Renal pelvis (tissue), 4 donors: ENCODE measurements around the gene VSIR. TPM values are rescaled to one million over a fixed set of nuclear protein-coding genes. Genes with fewer than 3 reads are reported as not detected.

Source experiments
- DNase-seq: peaks from one replicate; pipeline ENCODE4 v3.0.0-alpha.2; 2013
- polyA plus RNA-seq, 3 donors: library from polyadenylated mRNA; unstranded; fragments of 120-200 nt; gene quantifications; one replicate each; pipeline ENCODE4 v1.2.1, GENCODE V29; 2013; ENCODE audit not compliant: insufficient read length in 3 of 3

Gene VSIR
- polyA plus RNA-seq, 3 donors: 8.4 to 10.5 (median 8.6) TPM

DNA sequence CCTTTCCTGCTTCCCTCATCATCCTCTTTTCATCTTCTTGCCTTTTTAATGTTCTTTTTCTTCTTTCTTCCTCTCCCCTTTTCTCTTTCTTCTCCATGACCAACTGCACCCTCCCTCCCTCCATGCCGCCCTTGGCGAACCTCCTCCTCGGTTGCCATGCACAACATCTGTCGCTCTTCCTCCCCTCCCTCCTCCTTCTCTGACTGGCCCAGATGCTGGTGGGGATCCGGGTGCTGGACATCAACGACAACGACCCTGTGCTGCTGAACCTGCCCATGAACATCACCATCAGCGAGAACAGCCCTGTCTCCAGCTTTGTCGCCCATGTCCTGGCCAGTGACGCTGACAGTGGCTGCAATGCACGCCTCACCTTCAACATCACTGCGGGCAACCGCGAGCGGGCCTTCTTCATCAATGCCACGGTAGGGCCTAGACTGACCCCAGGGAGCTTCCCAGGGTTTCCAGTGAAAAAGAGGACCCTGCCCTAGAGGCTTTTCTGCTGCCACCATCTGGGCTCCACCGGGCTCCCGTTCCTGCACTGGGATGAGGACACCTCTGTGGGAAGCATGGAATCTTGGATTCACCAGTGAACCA is 11.5 kb upstream of the VSIR start:
- no peak for DNase-seq

DNA sequence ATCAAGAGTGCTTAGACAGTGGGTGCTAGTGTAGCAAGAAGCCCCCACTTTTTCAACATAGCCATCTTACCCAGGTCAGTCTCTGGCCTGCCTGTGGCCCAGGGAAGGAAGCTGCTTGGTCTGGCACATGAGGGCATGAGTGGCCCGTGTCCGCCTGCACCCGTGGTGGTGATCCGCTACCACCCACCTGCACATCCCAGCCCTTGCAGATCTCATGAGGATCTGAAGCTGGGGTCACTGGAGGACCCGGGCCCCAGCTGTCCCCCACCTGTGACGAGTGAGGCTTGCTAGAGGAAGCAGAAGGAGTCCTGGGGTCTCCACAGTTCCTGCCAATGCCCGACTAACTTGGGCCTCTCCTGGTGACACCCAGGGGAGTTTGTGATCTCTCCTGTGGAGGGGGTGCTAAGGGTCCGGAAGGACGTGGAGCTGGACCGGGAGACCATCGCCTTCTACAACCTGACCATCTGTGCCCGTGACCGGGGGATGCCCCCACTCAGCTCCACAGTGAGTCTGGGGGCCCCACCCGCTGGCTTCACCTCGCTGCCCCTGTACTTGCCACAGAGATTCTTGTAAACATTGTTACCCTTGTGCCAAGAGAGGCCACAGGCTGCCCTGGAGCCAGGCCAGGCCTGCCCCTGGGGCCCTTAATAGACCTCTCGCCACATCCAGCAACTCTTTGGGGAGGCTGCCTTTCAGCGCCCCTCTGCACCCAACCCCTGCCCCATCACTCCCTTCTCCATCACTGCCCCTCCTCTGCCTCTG is 10.8 kb upstream of the VSIR start:
- DNase-seq: no peak

DNA sequence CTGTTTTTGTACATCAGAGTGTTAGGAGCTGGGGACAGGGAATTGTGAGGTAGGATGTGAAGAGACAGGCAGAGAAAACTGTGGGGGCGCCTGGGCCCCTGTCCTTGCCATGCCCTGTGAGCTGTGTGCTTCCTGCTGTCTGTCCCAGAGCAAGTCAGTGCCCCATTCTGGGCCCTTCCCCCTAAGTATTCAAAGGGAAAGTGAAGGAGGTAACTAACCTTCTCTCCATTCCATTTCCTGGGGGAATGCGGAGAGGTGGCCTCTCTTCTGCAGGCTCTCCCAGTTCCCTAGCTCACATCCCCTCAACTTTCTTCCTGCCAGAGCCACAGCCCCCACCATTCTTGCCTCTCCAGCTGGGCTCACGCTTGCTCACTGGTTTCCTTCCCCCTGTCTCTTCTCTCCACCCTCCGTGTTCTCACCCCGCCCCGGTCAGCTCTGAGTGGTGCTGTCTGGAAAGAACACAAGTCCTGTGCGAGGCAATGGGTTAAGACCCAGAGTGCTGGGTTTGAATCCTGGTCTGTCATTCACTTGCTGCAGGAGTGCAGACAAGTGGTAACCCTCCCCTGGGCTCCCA is 9.7 kb upstream of the VSIR start:
- DNase-seq: no peak

DNA sequence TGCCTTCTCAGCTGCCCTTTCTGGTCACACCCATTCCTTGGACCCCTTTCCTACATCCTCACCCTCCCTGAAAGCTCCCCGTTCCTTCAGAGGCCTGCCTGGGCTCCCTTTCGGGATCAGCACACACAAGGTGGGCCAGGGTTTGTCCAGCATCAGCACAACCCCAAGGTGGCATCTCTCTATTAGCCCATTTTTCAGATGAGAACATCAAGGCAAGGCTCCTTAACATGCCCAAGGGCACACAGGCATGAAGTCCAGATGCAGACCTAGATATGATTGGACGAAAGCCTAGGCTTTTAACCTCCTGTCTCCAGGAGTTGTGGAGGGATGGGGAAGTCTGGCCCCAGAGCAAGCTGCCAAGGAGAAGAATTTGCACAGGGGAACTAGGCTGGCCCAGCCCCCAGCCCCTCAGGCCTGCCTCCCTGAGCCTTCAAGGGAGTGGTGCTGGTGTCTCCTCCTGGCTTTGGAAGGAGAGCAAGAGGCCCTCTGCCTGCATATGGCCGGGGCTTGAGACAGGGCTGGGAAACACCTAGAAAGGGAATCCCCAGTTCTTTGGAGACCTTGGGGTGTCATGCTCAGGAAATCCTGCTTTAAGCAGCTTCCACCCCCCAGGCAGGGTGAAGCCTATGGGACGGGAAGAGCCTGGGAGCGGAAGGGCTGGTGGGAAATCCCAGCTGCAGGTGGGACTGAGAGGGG is 9.0 kb upstream of the VSIR start:
- no peak for DNase-seq

DNA sequence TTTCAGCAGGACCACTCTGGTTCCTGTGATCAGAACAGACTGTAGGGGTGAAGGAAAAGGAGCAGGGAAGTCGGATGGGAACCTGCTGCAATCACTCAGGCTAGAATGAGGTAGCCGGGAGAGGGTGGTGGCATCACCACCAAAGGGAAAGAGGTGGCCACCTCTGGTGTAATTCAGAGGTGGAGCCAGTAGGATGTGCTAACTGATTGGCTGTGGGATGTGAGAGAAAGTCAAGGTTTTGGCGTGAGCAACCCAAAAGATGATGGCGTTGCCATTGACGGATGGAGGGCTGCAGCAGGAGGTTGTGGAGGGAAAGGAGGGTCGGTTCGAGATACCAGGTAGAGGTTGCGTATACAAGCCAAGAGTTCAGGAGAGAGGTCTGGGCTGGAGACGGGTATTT is 7.4 kb upstream of the VSIR start:
- DNase-seq: no peak

DNA sequence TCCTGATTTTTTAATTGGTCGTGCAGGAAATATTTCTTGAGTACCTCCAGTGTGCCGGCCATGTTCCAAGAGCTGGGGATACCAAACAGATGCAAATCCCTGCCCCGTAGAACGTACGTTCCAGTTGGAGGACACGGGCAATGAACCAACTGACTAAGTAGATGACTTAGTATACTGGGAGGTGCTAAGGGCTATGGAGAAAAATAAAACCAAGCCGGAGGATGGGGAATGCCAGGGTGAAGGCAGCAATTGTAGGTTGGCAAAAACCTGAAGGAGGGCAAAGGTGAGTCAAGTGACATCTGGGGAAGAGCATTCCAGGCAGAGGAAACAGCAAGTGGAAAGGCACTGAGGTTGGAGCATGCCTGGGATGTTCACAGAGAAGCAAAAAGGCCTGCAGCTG is 6.8 kb upstream of the VSIR start:
- DNase-seq: no peak

DNA sequence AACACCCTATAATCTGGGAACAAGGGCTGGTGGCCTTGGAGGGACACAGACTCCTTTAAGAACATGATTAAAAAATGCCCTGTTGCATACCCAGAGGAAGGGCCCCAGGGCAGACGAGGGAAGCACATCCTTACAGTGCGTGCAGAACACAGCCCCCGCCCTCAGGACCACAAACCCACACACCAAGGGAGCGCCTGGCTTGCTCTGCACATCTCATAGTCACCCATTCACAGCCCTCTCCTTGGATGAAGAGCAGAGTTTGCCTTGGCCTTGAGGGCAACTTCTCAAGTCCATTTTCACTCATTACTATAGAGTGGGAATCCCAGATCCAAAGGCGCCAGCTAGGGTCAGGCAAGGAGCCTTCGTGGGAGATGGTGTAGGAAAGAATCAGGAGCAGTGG is 6.3 kb upstream of the VSIR start:
- DNase-seq: no peak

DNA sequence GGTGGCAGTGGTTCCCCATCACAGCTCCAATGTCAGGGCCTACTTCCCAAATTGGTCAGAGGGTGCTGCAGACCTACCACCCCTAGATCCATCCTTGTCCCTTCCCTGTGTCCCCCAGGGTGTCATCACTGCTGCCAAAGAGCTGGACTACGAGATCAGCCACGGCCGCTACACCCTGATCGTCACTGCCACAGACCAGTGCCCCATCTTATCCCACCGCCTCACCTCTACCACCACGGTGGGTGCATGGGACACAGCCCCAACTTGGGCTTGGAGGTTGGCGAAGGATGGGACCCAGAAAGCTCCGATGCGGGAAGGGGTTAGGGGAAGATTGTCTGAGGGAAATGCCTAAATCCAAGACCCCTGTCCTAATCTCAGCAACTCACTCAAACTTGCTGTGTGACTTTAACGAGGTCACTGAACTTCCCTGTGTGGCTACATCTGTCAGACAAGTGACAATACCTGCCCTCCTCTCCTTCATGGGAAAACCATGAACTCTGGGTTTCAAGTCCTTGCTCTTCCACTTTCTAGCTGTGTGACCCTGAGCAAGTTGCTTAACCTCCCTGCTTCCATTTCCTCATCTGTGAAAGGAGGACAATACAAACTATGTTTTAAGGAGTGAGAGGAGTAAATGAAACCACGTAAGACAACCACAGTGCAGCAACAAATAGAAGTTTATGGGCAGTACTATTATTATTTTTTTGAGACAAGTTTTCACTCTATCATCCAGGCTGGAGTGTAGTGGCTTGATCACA is 4.9 kb upstream of the VSIR start:
- DNase-seq: no peak

DNA sequence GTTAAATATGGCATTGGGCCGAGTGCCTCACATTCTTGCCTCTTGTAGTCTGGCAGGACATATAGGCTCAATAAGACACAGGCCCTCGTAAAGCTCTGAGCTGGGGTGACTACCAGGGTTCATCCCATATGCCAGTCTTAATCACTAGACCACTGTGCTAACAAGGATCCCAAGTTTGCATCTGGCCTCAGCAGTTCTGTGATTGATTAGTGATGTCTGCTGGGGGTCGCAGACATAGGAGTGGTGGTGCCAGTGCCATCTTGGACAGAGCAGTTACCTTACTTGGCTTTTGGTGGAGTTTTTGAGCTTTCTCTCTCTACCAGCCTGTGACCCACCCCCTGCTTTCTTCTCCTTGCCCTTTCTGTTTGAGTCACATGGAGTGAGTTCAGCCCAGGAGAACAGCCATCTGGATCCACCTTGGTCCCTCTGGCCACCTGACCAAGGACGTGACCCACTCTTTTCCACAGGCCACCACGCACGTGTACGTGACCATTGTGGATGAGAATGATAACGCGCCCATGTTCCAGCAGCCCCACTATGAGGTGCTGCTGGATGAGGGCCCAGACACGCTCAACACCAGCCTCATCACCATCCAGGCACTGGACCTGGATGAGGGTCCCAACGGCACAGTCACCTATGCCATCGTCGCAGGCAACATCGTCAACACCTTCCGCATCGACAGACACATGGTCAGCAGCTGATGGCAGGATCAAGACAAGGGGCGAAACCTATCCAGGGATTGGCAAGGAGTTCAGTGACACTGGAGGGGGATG is 4.1 kb upstream of the VSIR start:
- DNase-seq: no peak

DNA sequence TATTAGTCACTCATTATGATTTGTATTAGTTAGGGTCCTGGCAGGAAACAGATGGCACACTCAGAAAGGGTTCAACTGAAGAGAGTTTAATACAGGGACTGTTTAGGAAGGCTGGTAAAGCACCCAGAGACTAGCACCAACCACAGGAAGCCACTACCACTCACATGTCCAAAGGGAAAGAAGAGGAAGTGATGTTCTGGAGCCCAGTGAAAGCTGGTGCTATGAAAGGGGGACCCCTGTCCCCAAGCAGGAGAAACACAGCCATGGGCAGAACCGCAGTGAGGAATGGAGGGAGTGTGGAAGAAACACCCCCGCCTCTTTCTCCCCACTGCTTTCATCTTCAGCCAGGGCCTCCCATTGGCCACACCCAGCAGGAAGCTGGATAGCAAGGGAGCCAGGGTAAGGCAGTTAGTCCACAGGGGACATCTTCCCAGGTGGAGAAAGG is 3.2 kb upstream of the VSIR start:
- DNase-seq: no peak

DNA sequence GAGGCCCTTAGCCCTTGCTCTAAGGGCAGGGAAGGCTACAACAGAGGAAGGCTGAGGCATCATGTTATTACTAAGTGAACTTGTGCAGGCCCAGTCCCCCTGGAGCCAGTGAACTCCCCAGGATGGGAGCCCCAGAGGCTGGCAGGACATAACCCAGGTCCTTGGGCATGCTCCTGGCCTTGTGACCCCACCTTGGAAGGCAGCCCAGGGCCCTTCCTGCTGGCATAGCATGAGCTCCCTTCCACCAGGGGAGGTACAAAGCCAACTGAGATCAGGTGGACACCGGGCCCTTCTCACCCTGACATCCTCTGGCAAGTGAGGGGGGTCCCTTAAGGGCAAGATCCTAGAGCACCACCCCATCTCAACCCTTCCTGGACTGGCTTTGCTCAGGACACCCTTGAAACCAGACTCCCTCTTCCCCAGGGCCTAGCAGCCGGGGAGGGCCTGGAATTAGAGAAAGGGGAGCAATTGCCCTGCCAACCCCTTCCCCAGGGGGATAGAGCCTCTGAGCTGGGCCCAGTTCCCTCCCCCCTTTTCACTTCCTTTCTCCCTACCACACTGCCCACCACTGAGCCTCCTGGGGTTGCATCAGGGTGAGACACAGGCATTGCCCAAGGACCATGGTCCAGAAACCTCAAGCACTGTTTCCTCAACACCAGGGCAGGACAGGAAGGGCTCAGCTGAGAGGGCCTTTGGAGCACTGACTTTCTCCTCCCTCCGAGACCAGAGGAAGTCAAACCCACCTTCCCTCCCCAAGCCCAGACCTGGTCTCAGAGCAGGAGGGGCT is 1.8 kb upstream of the VSIR start:
- no peak for DNase-seq

DNA sequence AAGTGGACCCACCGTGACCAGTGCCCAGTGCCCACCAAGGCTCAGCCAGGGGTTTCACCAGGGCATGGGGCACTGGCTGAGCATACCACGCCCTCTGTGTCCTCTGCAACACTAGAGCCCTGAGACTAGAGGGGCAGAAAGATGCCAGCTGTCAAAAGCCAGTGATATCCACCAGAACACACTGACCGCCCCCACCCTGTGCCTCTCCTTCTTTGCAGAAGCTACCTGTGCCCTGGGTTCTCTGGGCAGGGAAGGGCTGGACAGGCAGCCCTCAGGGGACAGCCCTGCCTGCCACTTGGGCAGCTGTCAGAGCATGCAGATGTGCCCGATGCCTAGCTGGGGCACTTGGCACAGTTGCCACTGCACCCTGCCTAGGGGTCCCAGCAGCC is 494 bp downstream of the VSIR start:
- no peak for DNase-seq

DNA sequence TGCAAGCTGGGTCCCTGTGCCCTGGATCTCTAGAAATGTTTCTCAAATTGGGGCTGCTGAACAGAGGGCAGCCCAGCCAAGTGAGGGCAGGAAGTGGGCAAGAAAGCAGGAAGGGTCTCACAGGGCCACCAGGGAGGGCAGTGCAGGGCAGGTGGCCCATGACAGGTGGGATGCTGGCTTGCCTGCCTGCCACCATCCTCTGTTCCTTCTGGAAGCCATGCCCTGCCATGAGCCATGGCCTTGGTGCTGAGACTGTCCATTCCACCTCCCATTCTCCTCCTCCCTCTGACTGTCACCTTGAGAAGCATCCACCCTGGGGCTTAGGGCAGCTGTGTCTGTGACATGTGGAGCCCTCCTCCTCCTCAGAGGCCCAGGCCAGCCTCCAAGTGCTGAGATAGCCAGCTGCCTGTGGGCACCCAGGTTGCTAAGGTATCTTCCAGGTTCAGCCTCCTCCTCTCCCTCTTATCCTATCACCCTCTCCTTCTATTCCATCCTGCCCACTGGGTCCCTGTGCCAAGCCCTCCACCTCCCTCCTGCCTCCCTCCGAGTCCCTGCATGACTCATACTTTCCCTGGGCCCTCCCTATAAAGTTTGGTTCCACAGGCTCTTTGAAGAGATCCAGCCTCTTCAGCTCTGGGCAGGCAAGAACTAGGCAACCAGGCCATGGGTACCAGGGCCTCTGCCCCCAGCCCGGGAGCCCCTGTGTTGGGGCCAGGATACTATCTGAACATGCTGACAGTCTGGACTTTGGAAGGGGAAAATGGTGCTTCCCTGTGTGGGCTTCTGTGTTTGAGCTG is 1.3 kb downstream of the VSIR start:
- no peak for DNase-seq

DNA sequence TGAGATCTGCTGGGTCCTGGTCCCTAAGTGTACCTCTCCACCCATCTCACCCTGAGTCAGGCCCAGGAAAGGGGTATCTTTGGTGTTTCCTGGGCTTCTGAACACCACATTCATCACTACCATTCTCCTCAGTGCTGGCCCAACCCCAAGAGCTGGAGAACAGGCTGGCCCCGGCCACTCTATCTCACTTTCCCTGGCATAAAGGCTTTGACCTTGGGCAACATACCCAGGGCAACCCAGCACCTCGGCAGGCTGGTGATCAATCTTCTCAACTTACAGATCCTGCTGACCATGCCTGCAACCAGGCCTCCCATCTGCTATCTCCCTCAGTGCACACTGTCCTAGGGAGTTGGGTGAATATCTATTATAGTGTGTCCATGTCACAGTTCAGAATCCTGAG is 2.1 kb downstream of the VSIR start:
- DNase-seq: no peak

DNA sequence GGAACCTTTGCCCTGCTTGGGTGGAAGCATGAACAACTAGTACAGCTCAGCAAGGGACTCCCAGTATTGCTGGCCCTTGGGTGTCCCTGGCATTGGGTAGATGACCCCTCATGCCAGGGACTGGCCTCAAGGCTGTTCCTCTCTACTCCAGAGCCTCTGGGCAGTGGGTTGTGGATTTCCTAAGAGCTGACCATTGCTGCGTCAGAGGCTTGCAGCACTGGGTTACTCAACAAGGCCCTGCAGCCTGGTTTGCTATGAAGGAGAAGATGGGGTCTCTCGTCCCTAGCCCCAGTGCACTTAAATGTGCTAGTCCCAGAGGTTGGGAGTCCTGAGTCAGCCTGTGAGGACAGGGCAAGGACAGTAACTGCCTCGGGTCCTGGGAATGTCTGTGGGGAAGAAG is 2.5 kb downstream of the VSIR start:
- DNase-seq: no peak

DNA sequence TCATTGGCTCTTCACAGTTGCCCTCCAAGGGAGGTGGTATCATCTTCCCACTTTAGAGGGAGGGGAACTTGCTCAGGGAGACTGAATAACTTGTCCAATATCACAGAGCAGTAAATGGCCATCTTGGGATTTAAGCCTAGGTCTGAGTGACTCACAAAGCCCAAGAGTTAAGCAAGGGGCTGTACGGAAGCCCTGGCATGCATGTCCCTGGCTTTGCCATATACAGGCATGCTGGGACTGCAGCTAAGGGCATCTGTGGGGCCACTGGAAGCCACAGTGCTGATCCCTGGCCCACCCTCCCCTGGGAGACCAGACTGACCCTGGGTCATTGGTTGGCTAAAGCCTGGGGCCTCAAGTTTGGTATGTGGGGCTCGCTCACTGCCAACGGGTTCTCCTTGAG is 3.1 kb downstream of the VSIR start:
- DNase-seq: no peak

DNA sequence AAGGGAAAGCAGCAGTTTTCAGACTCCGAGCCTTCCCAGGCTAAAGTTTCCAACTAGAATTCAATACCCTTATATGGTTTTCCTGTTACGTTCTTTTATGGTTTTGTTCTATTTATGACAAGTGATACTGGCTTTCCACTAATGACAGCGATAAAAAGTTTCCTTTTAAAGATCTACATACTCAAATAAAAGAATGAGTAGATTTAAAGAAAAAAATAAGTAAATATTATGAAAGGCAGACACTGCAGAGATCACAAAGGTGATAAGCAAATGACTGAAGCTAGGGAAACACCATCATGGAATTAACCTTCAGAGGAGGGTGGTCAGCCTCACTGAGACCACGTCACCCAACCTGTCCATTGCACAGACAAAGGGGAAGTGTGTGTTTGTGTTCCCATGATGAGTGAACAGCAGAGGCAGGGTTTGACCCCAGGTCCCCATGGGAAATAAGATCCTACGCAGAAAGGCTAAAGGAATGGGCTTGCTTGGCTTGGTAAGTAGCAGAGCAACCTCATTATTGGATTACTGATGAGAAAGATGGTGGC is 4.0 kb downstream of the VSIR start:
- no peak for DNase-seq

DNA sequence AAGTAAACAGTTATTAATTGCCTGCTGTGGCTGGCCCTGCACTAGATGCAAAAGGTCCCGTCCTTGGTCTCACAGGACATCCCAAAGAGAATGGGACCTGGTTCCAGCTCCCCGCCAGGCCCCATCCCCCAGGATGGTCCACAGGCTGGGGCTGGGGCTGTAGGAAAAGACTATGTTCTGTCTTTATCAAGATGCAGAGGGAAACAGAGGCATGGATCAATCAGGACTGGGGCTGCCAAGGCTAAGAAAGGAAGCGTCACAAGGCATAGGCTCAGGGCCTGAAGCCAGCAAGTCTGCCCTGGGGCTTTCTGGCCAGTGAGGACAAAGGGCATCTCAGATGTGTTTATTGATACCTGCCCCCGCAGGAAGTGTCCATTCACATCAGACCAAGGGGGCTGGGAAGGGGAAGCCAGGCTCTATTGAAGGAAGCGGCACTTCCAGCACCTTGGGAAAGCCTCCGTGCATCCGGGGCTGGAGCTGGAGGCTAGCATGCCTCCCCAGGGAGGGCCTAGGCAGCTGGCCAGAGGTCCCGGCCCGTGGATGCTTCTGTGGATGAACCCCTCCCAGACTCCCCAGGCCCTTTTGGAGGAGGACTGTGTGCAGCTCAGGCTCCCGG is 5.8 kb downstream of the VSIR start:
- DNase-seq: no peak
